K562 (cell line): ENCODE data around the gene C2CD2L. TPM values are rescaled to one million over a fixed set of nuclear protein-coding genes. Genes with fewer than 3 reads are reported as not detected.

Experiments used
- CREM ChIP-seq: IDR thresholded peaks from 2 replicates; pipeline ENCODE4 v1.6.1; 2014; ENCODE audit warnings: antibody characterized with exemption, low read depth
- DNMT1 ChIP-seq: fragments of 450-650 bp; IDR thresholded peaks from 2 replicates; pipeline ENCODE4 v1.6.1; 2016; ENCODE audit warnings: antibody characterized with exemption, mild to moderate bottlenecking
- DPF2 ChIP-seq: fragments of 450-650 bp; IDR thresholded peaks from 2 replicates; pipeline ENCODE4 v1.6.1; 2016
- FOSL1 ChIP-seq: fragments of 200-800 bp; sonication (Bioruptor generic); conservative IDR thresholded peaks from 2 replicates; pipeline ENCODE4 v1.6.1; 2016; ENCODE audit warnings: missing genetic modification characterization, missing compliant biosample characterization
- HCFC1 ChIP-seq: IDR thresholded peaks from 2 replicates; pipeline ENCODE4 v1.6.1; 2012; ENCODE audit warnings: low read depth, low read length, improper control_type of control experiment
- MAFK ChIP-seq: IDR thresholded peaks from 2 replicates; pipeline ENCODE4 v1.6.1; 2011; ENCODE audit warnings: low read length, improper control_type of control experiment
- MCM5 ChIP-seq: fragments of 450-650 bp; IDR thresholded peaks from 2 replicates; pipeline ENCODE4 v1.6.1; 2016; ENCODE audit warnings: low read depth
- NCOA1 ChIP-seq: fragments of 450-650 bp; IDR thresholded peaks from 2 replicates; pipeline ENCODE4 v1.6.1; 2016; ENCODE audit warnings: low read depth
- NCOR1 ChIP-seq: fragments of 450-650 bp; IDR thresholded peaks from 2 replicates; pipeline ENCODE4 v1.6.1; 2016; ENCODE audit warnings: mild to moderate bottlenecking, moderate library complexity
- OTX1 ChIP-seq: fragments of 450-650 bp; formaldehyde crosslinking; IDR thresholded peaks from 2 replicates; pipeline ENCODE4 v1.4.0; 2022; ENCODE audit warnings: mild to moderate bottlenecking
- PML ChIP-seq: IDR thresholded peaks from 2 replicates; pipeline ENCODE4 v1.6.1; 2012; ENCODE audit warnings: low read length, inconsistent platforms
- RAD21 ChIP-seq, 2 experiments: fragments of 250-450 bp in 1 of 2; fragments of 450-650 bp in 1 of 2; sonication (Bioruptor Pico) in 1 of 2; formaldehyde crosslinking in 1 of 2; IDR thresholded peaks in 1 of 2; conservative IDR thresholded peaks in 1 of 2; 2 replicates each; pipeline versions ENCODE4 v1.4.0 to v1.8.0; 2020 to 2022; ENCODE audit warnings: mild to moderate bottlenecking in 2 of 2, moderate library complexity in 1 of 2
- SLC30A9 ChIP-seq: fragments of 250-450 bp; sonication (Bioruptor Pico); IDR thresholded peaks from 2 replicates; pipeline ENCODE4 v1.8.0; 2022; ENCODE audit warnings: mild to moderate bottlenecking, moderate library complexity
- ZNF384 ChIP-seq: IDR thresholded peaks from 2 replicates; pipeline ENCODE4 v1.6.1; 2012; ENCODE audit warnings: low read depth, low read length, improper control_type of control experiment
- polyA plus RNA-seq, 8 experiments: library from polyadenylated mRNA; depleted of rRNA in 4 of 8; stranded (reverse) in 5 of 8; unstranded in 3 of 8; fragments of >200 nt; fragmentation: Nextera tagmentation in 2 of 8; fragmentation: Illumina TruSeq in 1 of 8; extraction: Ambion mirVana in 2 of 8; extraction: Trizol in 1 of 8; gene quantifications; 2 replicates each; pipeline versions ENCODE4 v1.2.1 to v1.2.3, GENCODE V29; 2011 to 2014; ENCODE audit warnings: inconsistent platforms in 1 of 8, missing spikeins in 1 of 8
- total RNA-seq, 7 experiments: library from RNA; depleted of rRNA in 6 of 7; stranded (reverse); fragments of >200 nt in 6 of 7; fragmentation: Illumina TruSeq in 2 of 7; extraction: Trizol in 2 of 7; gene quantifications; 2 replicates each; pipeline versions ENCODE4 v1.2.1 to v1.2.3, GENCODE V29; 2011 to 2021; ENCODE audit warnings: low replicate concordance in 1 of 7
- TF ChIP-seq, protein P1 (sequence below): fragments of 450-650 bp; IDR thresholded peaks from 2 replicates; pipeline ENCODE4 v1.6.1; 2016; ENCODE audit warnings: low read depth
- TF ChIP-seq, protein P2 (sequence below): sonication (generic); formaldehyde crosslinking; IDR thresholded peaks from 2 replicates; pipeline ENCODE4 v1.8.1; 2022; ENCODE audit warnings: missing genetic modification reagents
- TF ChIP-seq, protein P3 (sequence below): fragments of 250-450 bp; sonication (Bioruptor Pico); IDR thresholded peaks from 2 replicates; pipeline ENCODE4 v1.5.1; 2021; ENCODE audit warnings: mild to moderate bottlenecking
- TF ChIP-seq, protein P4 (sequence below): sonication (generic); formaldehyde crosslinking; IDR thresholded peaks from 2 replicates; pipeline ENCODE4 v1.8.1; 2022; ENCODE audit warnings: missing genetic modification reagents

The C2CD2L gene
- total and polyA plus RNA-seq, 9 of the 15 experiments (the other 6 are each of a cell fraction or from before 2014, with no cell fraction given) = 0.66 to 41.2 (median 14.8) TPM

DNA sequence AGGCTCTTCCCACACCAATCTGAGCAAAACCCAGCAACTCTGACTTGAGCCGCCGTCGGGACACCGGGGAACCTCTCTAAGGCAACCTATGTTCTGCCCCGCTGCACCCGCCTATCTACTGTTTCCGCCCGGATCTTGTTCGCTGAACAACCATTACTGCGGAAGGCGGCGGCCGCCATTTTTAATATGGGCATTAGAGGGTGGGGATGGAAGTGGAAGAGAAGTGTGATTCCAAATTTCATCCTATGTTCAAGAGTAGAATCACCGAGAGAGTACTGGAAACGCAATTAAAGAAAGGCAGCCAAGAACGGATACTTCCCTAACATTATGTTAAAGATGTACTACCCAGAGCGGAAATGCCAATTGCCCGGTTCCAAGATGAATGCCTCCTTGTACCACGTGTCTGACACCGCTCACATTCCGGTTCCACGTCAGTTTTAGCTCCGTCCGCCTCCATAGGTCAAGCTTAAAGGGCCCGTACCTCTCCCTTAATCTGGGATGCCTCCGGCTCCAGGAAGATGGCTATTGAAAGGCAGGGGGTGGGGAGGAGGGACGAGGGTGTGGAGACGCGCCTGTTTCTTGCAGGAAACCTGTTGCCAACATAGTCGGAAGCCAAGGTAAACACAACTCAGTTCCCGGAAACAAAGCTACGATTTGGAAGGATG is 5.3 kb upstream of the C2CD2L start, which contains the start of gene DPAGT1 (continued):
- TF ChIP-seq, protein P1, sequence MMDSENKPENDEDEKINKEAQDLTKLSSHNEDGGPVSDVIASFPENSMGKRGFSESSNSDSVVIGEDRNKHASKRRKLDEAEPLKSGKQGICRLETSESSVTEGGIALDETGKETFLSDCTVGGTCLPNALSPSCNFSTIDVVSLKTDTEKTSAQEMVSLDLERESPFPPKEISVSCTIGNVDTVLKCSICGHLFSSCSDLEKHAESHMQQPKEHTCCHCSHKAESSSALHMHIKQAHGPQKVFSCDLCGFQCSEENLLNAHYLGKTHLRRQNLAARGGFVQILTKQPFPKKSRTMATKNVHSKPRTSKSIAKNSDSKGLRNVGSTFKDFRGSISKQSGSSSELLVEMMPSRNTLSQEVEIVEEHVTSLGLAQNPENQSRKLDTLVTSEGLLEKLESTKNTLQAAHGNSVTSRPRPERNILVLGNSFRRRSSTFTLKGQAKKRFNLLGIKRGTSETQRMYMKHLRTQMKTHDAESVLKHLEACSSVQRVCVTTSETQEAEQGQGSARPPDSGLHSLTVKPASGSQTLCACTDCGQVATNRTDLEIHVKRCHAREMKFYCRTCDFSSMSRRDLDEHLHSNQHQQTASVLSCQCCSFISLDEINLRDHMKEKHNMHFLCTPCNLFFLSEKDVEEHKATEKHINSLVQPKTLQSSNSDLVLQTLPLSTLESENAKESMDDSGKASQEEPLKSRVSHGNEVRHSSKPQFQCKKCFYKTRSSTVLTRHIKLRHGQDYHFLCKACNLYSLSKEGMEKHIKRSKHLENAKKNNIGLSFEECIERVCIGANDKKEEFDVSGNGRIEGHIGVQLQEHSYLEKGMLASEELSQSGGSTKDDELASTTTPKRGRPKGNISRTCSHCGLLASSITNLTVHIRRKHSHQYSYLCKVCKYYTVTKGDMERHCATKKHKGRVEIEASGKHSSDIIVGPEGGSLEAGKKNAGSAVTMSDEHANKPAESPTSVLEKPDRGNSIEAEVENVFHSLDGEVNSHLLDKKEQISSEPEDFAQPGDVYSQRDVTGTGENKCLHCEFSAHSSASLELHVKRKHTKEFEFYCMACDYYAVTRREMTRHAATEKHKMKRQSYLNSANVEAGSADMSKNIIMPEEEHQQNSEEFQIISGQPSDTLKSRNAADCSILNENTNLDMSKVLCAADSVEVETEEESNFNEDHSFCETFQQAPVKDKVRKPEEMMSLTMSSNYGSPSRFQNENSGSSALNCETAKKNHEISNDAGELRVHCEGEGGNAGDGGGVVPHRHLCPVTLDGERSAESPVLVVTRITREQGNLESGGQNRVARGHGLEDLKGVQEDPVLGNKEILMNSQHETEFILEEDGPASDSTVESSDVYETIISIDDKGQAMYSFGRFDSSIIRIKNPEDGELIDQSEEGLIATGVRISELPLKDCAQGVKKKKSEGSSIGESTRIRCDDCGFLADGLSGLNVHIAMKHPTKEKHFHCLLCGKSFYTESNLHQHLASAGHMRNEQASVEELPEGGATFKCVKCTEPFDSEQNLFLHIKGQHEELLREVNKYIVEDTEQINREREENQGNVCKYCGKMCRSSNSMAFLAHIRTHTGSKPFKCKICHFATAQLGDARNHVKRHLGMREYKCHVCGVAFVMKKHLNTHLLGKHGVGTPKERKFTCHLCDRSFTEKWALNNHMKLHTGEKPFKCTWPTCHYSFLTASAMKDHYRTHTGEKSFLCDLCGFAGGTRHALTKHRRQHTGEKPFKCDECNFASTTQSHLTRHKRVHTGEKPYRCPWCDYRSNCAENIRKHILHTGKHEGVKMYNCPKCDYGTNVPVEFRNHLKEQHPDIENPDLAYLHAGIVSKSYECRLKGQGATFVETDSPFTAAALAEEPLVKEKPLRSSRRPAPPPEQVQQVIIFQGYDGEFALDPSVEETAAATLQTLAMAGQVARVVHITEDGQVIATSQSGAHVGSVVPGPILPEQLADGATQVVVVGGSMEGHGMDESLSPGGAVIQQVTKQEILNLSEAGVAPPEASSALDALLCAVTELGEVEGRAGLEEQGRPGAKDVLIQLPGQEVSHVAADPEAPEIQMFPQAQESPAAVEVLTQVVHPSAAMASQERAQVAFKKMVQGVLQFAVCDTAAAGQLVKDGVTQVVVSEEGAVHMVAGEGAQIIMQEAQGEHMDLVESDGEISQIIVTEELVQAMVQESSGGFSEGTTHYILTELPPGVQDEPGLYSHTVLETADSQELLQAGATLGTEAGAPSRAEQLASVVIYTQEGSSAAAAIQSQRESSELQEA = no peak
- TF ChIP-seq NCOA1 (peak; percentile 95), OTX1 (CRISPR knock-in tag) (0 out of 2 replicates have a peak, but pooled peaks have one; percentile 36), RAD21 (CRISPR knock-in tag; conservative IDR thresholded peaks at IDR 0.05 in 1 of 2, IDR thresholded peaks at IDR 0.05 in 1 of 2) (no peak), CREM (peak; percentile 88), MCM5 (no peak), DPF2 (peak; percentile 10; the same call in 1 of the 2 replicates), HCFC1 (peak; percentile 81), PML (no peak), MAFK (peak; percentile 27; the same call in 1 of the 2 replicates), SLC30A9 (no peak), FOSL1 (tag) (peak; percentile 67), ZNF384 (no peak), NCOR1 (no peak), DNMT1 (no peak)
- TF ChIP-seq, protein P2, sequence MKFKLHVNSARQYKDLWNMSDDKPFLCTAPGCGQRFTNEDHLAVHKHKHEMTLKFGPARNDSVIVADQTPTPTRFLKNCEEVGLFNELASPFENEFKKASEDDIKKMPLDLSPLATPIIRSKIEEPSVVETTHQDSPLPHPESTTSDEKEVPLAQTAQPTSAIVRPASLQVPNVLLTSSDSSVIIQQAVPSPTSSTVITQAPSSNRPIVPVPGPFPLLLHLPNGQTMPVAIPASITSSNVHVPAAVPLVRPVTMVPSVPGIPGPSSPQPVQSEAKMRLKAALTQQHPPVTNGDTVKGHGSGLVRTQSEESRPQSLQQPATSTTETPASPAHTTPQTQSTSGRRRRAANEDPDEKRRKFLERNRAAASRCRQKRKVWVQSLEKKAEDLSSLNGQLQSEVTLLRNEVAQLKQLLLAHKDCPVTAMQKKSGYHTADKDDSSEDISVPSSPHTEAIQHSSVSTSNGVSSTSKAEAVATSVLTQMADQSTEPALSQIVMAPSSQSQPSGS (CRISPR knock-in tag) = no peak
- TF ChIP-seq, protein P3, sequence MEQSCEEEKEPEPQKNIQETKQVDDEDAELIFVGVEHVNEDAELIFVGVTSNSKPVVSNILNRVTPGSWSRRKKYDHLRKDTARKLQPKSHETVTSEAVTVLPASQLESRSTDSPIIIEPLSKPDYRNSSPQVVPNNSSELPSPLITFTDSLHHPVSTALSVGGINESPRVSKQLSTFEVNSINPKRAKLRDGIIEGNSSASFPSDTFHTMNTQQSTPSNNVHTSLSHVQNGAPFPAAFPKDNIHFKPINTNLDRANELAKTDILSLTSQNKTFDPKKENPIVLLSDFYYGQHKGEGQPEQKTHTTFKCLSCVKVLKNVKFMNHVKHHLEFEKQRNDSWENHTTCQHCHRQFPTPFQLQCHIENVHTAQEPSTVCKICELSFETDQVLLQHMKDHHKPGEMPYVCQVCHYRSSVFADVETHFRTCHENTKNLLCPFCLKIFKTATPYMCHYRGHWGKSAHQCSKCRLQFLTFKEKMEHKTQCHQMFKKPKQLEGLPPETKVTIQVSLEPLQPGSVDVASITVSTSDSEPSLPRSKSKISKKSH (CRISPR knock-in tag) = no peak
- TF ChIP-seq, protein P4, sequence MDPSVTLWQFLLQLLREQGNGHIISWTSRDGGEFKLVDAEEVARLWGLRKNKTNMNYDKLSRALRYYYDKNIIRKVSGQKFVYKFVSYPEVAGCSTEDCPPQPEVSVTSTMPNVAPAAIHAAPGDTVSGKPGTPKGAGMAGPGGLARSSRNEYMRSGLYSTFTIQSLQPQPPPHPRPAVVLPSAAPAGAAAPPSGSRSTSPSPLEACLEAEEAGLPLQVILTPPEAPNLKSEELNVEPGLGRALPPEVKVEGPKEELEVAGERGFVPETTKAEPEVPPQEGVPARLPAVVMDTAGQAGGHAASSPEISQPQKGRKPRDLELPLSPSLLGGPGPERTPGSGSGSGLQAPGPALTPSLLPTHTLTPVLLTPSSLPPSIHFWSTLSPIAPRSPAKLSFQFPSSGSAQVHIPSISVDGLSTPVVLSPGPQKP (CRISPR knock-in tag) = no peak
